Activated naive CD8-positive, alpha-beta T cell treated with anti-CD3 and anti-CD28 coated beads, Interleukin-2, amount 10 ng/mL, durations not matched to agents 7 days and 5 days (primary cell): ENCODE data around the gene ANO9. TPM values are rescaled to one million over a fixed set of nuclear protein-coding genes. Genes with fewer than 3 reads are reported as not detected.
"Not testable (repeated sequence)": the region's sequence is repeated elsewhere in the genome, so short reads cannot be mapped to it uniquely, and the experiment has no call there.

Experiments
- ATAC-seq: fragments of 150-1000 bp; cut with Tn5 transposase; one replicate; pipeline ENCODE4 v1.10.0; 2021; ENCODE audit warnings: low read depth, moderate library complexity
- POLR2A ChIA-PET: fragments of 350-600 bp; sonication (Branson Sonifier 250); formaldehyde crosslinking; loops from one replicate; lab custom pipeline; 2021; ENCODE audit warnings: antibody characterized with exemption; lab: Charles Lee
- DNase-seq: peaks from one replicate; pipeline ENCODE4 v3.0.0; 2021
- H3K27ac Mint-ChIP-seq: one replicate; pipeline ENCODE4 v1.8.0; 2022; ENCODE audit warnings: mild to moderate bottlenecking, mixed read lengths
- H3K27me3 Mint-ChIP-seq: one replicate; pipeline ENCODE4 v1.8.0; 2022; ENCODE audit warnings: mild to moderate bottlenecking, moderate library complexity, mixed read lengths
- H3K36me3 Mint-ChIP-seq: one replicate; pipeline ENCODE4 v1.8.0; 2021; ENCODE audit warnings: mild to moderate bottlenecking, mixed read lengths
- H3K4me1 Mint-ChIP-seq: one replicate; pipeline ENCODE4 v1.8.0; 2021; ENCODE audit warnings: mixed read lengths
- H3K4me3 Mint-ChIP-seq: one replicate; pipeline ENCODE4 v1.8.0; 2022; ENCODE audit warnings: mild to moderate bottlenecking, moderate library complexity, mixed read lengths
- H3K9me3 Mint-ChIP-seq: one replicate; pipeline ENCODE4 v1.8.0; 2021; ENCODE audit warnings: mixed read lengths
- total RNA-seq, 2 experiments: library from RNA; stranded (reverse); gene quantifications; one replicate each; pipeline ENCODE4 v1.2.3, GENCODE V29; 2021

ANO9 gene
- total RNA-seq, 2 experiments from 2014 or later, result 115 to 122 TPM

GRCh38 chr11:418343-419247 is 23.2 kb downstream of the ANO9 start:
- peaks cover 10% of the 10 kb centered on the region for H3K4me1 Mint-ChIP-seq
- no peak for ATAC-seq
- DNase-seq, result peak; percentile 35
- POLR2A ChIA-PET, result interaction anchor here (0.6 to 6.0 kb wide), 2 partner anchors 29 to 211 kb away, joined by 3 to 118 read pairs; partner anchors contain the start of genes BET1L, PTDSS2 and RIC8A
- H3K4me3 Mint-ChIP-seq, result no peak overlapping the region
- H3K36me3 Mint-ChIP-seq, result peaks cover 7% of the 10 kb centered on the region
- no peaks in the 10 kb centered on the region for H3K27me3 Mint-ChIP-seq
- no peaks in the 10 kb centered on the region for H3K9me3 Mint-ChIP-seq
- H3K27ac Mint-ChIP-seq, result peak overlapping the region; percentile 21

DNA sequence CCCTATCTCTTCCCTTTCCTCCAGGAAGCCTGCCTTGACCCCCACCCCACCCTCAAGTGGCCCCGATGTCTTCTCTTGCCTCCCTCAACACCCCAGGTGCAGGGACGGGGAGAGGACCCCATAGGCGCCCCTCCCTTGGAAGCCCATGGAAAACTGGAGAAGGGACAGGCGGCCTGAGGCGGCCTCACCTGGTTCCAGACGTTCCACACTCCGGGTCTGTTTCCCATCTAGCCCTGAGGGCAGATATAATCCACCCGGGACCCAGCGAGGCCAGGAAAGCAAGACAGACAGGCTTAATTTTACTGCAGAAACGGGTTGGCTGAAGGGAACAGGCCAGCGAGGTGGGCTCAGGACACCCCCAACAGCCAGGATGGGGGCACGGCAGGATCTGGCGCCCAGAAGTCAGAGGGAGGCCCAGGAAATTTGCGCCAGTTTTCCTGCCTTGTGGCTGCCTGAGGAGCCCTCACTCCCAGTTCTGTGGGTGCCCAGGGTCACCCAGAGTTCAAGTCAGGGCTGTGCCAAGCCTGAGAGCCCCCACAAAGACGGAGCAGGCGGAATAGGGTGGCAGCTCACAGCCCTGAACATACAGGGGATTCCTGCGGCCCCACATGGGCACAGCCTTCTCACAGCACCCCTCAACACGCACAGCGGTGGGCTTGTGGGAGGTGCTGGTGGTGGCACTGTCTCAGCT is 24.0 kb downstream of the ANO9 start:
- Mint-ChIP-seq H3K9me3 (no peaks in the 10 kb centered on the region), H3K4me3 (peak overlapping the region; percentile 75), H3K4me1 (peaks cover 15% of the 10 kb centered on the region), H3K27ac (peak overlapping the region; percentile 64), H3K27me3 (no peaks in the 10 kb centered on the region), H3K36me3 (peaks cover 6% of the 10 kb centered on the region)
- ATAC-seq (no peak), DNase-seq (peak; percentile 32)
- POLR2A ChIA-PET, result interaction anchor here (1.6 to 6.0 kb wide), 6 partner anchors 11 to 330 kb away, joined by 3 to 118 read pairs (median 29); partner anchors contain the start of genes ANO9, BET1L, PTDSS2 and RIC8A

DNA sequence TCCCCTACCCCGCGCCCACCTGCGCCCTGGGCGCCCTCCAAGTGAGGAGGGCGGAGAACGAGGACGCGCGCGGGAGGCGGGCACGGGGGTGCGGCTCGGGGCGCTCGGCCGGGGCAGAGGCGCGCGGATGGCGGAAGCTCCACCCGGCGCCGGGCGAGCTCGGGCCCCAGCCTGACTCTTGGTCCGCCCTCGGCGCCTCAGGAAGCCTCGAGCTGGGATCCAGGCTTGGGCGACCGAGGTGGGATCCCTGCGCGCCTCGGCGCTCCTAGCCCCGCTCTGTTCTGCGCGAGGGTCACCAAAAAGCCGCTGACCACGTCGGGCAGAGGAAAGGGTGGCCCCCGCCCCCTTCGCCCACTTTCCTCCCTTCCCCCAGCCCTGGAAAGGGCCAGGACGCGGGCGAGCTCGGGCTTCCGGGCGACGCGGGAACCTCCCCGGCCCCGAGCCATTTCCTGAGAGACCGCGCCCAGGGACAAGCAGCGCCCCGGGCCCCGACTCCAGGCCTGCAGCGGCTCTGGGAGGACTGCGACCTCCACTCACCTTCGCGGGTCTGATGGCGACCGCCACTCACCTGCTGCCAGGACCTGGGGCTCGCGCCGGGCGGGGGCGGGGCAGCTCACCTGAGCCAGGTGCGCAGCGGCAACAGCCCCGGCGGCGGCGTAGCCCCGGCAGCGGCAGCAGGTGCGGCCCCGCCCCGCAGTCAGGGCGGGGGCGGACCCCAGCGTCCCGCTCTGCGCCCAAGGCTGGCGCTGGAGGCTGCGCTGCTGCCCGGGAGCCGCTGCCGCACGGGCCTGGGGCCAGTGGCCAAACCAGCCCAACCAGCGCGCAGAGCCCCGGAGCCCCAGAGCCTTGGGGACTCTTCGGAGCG is 24.8 kb downstream of the ANO9 start:
- Mint-ChIP-seq H3K27me3 (no peaks in the 10 kb centered on the region), H3K27ac (peak overlapping the region; percentile 86), H3K4me1 (peaks cover 15% of the 10 kb centered on the region), H3K36me3 (peaks cover 6% of the 10 kb centered on the region), H3K4me3 (peak overlapping the region; percentile 97), H3K9me3 (no peaks in the 10 kb centered on the region)
- ATAC-seq (peak; percentile 46), DNase-seq (peak; percentile 82)
- POLR2A ChIA-PET, result interaction anchor here (0.6 to 6.0 kb wide), 18 partner anchors 9 to 331 kb away, joined by 3 to 118 read pairs (median 5); partner anchors contain the start of genes ANO9, BET1L, HRAS and PTDSS2

- DNase-seq, result peak; percentile 59
- H3K36me3 Mint-ChIP-seq, result peaks cover 6% of the 10 kb centered on the region
- H3K27ac Mint-ChIP-seq, result peak overlapping the region; percentile 86
- no peak for ATAC-seq
- peaks cover 15% of the 10 kb centered on the region for H3K4me1 Mint-ChIP-seq
- H3K27me3 Mint-ChIP-seq, result no peaks in the 10 kb centered on the region
- H3K4me3 Mint-ChIP-seq, result peak overlapping the region; percentile 97
- POLR2A ChIA-PET, result interaction anchor here (0.6 to 6.0 kb wide), 19 partner anchors 10 to 332 kb away, joined by 3 to 118 read pairs (median 5); partner anchors contain the start of genes ANO9, BET1L, HRAS and PTDSS2
- H3K9me3 Mint-ChIP-seq, result no peaks in the 10 kb centered on the region
These were observed 25.6 kb downstream of the ANO9 start for GRCh38 chr11:416051-416756.

GRCh38 chr11:415640-416041 is 26.2 kb downstream of the ANO9 start:
- POLR2A ChIA-PET, result interaction anchor here (0.7 to 6.0 kb wide), 18 partner anchors 9 to 208 kb away, joined by 3 to 118 read pairs (median 6); partner anchors contain the start of genes ANO9, BET1L, PTDSS2 and RIC8A
- H3K4me3 Mint-ChIP-seq, result peak overlapping the region; percentile 97
- no peaks in the 10 kb centered on the region for H3K27me3 Mint-ChIP-seq
- peak overlapping the region; percentile 86 for H3K27ac Mint-ChIP-seq
- peaks cover 6% of the 10 kb centered on the region for H3K36me3 Mint-ChIP-seq
- no peaks in the 10 kb centered on the region for H3K9me3 Mint-ChIP-seq
- ATAC-seq, result no peak
- peaks cover 15% of the 10 kb centered on the region for H3K4me1 Mint-ChIP-seq
- peak; percentile 63 for DNase-seq

GRCh38 chr11:414318-414857 is 27.4 kb downstream of the ANO9 start:
- Mint-ChIP-seq H3K9me3 (no peaks in the 10 kb centered on the region), H3K27ac (peak overlapping the region; percentile 86), H3K4me1 (peaks cover 15% of the 10 kb centered on the region), H3K36me3 (peaks cover 6% of the 10 kb centered on the region), H3K27me3 (no peaks in the 10 kb centered on the region), H3K4me3 (peak overlapping the region; percentile 97)
- POLR2A ChIA-PET, result interaction anchor here (0.7 to 6.0 kb wide), 16 partner anchors 8 to 207 kb away, joined by 3 to 118 read pairs (median 4); partner anchors contain the start of genes ANO9, BET1L, IFITM2 and PHRF1
- ATAC-seq (peak; percentile 24), DNase-seq (no peak)

GRCh38 chr11:413120-414081 is 28.4 kb downstream of the ANO9 start:
- peak; percentile 41 for DNase-seq
- Mint-ChIP-seq H3K36me3 (peaks cover 6% of the 10 kb centered on the region), H3K9me3 (no peaks in the 10 kb centered on the region), H3K4me3 (peak overlapping the region; percentile 97), H3K27ac (peak overlapping the region; percentile 86), H3K27me3 (no peaks in the 10 kb centered on the region), H3K4me1 (peaks cover 15% of the 10 kb centered on the region)
- ATAC-seq, result no peak
- POLR2A ChIA-PET, result interaction anchor here (0.6 to 6.0 kb wide), 9 partner anchors 26 to 206 kb away, joined by 3 to 118 read pairs (median 6); partner anchors contain the start of genes ANO9, BET1L, PHRF1 and PTDSS2

DNA sequence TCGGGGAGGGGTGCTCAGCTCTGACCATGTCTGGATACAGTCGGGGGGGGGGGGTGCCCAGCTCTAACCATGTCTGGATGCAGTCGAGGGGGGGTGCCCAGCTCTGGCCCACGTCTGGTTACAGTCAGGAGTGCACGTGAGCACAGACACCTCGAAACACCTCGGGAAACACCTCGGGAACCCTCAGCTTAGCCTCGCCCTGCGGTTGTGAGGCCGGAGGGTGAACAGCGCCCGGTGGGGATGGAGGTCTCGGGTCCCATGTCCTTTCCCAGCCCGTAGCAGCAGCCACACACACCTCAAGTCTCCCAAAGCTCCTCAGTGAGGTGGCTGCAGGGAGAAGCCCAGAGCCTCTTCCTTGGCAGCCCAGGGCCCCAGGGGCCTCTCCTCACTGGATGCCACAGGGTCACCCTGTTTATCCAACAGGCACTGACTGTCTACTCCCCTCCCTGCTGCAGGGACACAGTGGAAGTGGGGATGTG is 29.1 kb downstream of the ANO9 start:
- peak overlapping the region; percentile 97 for H3K4me3 Mint-ChIP-seq
- DNase-seq (peak; percentile 39), ATAC-seq (no peak)
- no peaks in the 10 kb centered on the region for H3K9me3 Mint-ChIP-seq
- POLR2A ChIA-PET, result interaction anchor here (0.6 to 1.3 kb wide), 2 partner anchors 27 to 39 kb away, joined by 3 to 4 read pairs; no protein-coding TSS in a partner anchor
- peaks cover 18% of the 10 kb centered on the region for H3K4me1 Mint-ChIP-seq
- peaks cover 6% of the 10 kb centered on the region for H3K36me3 Mint-ChIP-seq
- H3K27ac Mint-ChIP-seq, result no peak overlapping the region
- H3K27me3 Mint-ChIP-seq, result no peaks in the 10 kb centered on the region

DNA sequence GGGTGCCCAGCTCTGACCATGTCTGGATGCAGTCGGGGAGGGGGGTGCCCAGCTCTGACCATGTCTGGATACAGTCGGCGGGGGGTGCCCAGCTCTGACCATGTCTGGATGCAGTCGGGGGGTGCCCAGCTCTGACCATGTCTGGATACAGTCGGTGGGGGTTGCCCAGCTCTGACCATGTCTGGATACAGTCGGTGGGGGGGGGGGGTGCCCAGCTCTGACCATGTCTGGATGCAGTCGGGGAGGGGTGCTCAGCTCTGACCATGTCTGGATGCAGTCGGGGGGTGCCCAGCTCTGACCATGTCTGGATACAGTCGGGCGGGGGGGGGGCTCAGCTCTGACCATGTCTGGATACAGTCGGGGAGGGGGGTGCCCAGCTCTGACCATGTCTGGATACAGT is 30.3 kb downstream of the ANO9 start:
- H3K4me3 Mint-ChIP-seq, ATAC-seq, POLR2A ChIA-PET: not testable (repeated sequence)

DNA sequence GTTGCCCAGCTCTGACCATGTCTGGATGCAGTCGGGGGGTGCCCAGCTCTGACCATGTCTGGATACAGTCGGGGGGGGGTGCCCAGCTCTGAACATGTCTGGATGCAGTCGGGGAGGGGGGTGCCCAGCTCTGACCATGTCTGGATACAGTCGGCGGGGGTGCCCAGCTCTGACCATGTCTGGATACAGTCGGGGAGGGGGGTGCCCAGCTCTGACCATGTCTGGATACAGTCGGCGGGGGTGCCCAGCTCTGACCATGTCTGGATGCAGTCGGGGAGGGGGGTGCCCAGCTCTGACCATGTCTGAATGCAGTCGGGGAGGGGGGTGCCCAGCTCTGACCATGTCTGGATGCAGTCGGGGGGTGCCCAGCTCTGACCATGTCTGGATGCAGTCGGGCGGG is 31.1 kb downstream of the ANO9 start:
- H3K9me3 Mint-ChIP-seq, ATAC-seq, DNase-seq, H3K27ac Mint-ChIP-seq, H3K4me3 Mint-ChIP-seq, H3K27me3 Mint-ChIP-seq, H3K36me3 Mint-ChIP-seq: not testable (repeated sequence)
- peaks cover 16% of the 10 kb centered on the region for H3K4me1 Mint-ChIP-seq
- POLR2A ChIA-PET, result interaction anchor here (1.5 kb wide), 1 partner anchor 31 kb away, joined by 4 read pairs; the partner anchor contains the start of gene ANO9

More for the DNA sequence above, 30.3 kb downstream of the ANO9 start:
- H3K4me1 Mint-ChIP-seq, result peaks cover 19% of the 10 kb centered on the region
- H3K27ac Mint-ChIP-seq, H3K36me3 Mint-ChIP-seq, DNase-seq, H3K27me3 Mint-ChIP-seq, H3K9me3 Mint-ChIP-seq: not testable (repeated sequence)
